GM21390 (cell line): ENCODE measurements around the gene ARID3B.
A peak's percentile ranks its signal among the peaks of the same experiment; 100 is the strongest.

Source experiments
- ATAC-seq: cut with Tn5 transposase; IDR thresholded peaks from one replicate; pipeline ENCODE4 v1.9.1; 2021; ENCODE audit not compliant: unreplicated experiment

ARID3B gene

DNA sequence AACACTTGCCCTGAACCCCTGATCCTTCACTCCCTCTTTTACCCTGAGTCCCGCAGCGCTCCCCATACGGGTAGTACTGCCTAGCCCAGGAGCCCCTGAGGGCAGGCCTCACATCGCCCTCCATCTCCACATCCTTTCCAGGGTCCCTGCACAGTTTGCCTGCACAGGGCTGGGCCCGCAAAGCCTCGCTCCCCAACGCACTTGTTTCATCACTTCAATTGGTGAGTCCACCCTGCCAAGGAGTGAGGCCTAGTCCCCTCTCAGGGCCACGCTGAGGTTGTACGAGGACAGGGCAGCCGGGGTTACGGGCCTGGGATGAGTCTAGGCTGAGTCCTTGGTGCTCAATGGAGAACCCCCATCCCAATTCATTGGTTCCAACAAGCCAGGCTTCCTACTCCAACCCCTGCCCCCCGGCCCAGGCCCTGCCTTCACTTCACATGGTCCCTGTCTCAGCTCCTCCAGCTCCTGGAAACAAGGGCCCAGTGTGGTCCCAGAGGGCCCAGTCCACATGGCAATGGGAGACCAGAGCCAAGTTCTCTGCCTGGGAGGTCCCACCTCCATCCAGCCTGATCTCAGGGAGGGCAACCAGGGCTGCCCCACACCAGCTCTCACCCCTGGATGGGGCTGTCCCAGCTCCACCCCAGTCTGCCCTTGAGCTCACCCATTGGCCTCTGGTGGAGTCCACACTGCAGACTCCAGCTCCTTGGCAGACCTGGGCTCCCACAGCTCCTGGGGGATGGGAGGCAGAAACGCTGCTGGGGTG lies 62.2 kb downstream of the ARID3B start:
- no peak for ATAC-seq

DNA sequence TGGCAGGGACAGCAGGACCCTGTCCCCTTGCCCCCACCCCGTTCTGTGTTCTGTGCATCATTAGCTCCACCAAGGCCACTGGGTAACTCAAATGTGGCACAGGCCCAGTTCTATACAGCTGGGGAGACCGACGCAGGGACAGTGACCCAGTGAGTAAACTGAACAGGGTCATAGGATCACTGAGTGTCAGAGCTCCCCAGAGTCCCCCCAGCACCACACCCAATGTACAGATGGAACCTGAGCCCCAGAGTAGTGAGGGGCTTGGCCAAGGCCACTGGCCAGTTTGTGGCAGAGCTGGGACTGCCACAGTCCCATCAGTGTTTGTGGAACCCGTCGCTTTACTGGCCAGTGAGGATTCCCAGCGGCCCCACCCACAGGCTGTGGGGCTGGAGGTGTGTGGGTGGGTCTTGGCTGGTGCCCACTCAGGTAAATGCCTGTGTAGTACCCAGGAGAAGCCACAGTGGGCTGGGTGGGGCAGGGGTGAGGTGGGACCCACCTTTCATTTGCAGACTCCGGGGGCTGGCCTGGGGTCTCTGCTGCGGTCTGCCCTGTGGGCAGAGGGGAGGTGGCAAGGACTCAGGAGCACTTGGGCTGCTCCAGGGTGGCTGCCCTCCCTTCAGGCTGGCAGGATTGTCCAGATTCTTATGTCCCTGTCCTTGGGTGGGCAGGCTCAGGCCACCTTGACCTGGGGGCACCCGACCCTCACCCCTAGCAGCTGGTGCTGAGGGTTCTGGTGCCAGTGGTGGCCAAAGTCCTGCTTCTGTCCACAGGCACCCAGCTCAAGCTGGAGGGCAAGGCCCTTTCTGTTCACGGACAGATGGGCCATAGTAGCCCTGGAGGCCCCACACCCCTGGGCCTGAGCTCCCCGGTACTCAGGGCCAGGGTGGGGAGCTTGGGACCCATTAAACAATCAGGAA lies 63.0 kb downstream of the ARID3B start:
- no peak for ATAC-seq

DNA sequence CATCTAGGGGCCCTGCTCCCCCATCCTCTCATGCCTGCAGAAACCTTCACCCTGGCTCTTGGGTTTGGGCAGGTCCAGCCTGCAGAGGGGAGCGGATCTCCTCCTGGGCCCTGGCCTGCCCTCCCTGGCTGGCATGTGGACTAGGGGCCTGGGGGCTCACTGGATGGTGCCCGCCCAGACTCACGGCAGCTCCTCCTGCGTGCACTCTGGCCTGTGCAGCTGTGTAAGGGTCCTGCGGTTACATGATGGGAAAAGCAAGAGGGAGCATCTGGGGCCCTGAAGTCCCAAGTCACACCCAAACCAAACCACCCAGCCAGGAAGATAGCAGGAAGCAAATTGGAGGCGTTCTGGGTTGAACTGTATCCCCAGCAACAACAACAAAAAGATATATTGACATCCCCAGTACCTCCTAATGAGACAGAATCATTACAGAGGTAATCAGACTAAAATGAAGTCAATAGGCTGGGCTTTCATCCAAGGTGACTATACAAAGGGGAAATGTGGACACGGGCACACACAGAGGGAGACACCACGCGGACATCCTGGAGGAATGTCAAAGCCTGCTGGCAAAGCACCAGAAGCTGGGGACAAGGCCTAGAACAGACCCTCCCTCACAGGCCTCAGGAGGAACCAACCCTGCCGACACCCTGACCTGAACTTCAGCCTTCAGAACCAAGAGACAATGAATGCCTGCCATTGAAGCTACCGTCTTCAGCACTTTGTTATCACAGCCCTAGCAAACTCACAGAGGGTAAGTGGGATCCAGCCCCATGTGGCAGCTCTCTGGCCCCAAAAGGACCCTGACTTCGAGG lies 64.2 kb downstream of the ARID3B start:
- no peak for ATAC-seq

DNA sequence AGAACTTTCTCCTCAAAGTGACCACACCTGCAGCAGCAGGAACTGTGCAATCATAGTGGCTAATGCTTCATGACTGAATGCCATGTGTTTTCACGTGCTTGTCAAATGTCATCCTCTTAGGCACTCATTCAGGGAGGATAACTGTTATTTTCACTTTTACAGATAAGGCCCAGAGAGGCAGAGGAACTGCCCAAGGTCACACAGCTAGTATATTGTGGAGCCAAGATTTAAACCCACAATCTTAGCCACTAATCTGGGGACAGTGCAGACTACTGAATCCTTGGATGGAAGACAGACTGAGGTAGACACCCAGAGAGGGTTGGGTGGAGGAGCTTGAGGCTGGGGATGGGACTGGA lies 64.8 kb downstream of the ARID3B start:
- ATAC-seq: no peak

DNA sequence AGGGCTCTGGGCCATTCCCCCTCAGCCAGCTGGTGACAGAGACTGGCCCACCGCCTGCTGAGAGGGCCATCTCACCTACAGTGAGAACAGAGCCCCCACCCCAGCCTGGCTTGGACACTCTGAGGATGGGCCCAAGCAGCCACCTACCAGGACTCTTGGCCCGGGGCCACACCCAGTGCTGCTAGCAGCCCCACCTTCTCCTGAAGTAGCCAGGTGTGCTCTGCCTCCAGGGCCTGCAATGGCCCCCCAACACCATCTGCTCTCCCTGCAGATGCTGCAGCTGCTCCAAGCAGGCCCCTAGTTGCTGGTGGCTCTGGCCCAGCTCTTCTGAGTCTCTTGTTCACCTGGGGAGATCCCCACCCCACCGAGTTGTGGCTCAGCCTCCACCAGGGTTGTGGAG lies 67.8 kb downstream of the ARID3B start:
- ATAC-seq: no peak

DNA sequence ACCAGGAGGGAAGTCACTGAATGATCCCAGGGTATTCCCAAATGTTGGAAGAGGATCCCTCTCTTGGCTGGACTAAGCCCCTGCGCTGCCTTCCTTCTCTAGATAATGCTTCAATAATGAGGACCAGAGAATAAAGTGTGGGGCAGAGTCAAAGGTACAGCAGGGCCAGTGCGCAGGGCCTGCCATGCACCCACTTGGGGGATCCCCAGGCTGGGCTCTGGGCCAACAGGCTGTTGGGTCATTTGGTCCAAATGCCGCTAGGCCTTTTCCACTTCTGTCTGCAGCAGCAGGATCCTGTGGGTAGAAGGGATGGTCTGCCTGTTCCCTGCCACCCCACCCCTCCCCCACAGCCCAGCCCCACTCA lies 68.9 kb downstream of the ARID3B start:
- ATAC-seq: no peak

DNA sequence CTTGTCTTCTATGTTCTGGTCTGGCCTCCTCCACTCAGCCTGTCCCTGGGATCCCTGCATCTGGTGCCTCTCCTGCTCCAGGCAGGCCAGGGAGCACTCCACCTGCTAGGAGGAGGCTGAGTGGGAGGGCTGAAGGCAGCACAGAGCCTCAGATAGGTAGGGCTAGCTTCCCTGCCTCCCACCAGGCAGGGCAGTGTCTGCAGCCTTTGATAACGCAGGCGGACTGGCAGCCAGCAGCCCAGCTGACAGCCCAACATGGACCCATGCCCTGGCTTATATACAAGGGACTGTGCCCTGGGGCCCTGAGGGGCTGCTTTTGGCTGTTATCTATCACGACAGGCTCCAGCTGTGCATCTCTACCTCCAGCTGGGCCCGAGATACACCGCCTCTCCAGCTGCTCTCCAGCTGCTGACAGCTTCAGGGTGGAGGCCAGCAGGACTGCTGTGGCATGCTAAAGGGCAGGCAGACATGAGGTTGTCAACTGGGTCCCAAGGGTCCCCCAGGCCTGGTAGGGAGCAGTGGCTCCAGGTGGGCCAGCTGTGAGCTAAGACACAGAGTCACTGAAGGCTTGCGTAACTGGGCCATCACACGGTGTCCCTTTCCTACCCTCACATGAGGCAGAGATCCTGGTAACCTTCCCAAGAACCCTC lies 69.4 kb downstream of the ARID3B start:
- no peak for ATAC-seq

DNA sequence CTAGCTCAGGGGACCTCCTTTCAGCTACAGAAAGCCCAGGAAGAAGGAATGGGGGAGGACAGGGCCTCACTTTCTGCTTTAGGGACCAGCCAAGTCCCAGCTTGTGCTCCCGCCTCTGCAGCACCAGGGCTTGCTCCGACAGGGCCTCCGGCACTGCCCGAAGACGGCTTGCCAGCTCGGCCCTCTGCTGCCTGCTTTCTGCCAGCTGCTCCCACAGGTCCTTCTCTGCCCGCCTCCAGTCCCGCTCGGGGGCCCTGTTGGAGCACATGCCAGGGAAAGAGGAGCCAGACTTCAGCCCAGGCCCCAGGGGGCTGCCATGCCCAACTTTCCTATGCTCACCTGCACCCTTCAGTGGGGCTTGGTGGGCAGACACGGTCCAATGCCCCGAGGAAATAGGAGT lies 70.3 kb downstream of the ARID3B start:
- ATAC-seq: no peak

DNA sequence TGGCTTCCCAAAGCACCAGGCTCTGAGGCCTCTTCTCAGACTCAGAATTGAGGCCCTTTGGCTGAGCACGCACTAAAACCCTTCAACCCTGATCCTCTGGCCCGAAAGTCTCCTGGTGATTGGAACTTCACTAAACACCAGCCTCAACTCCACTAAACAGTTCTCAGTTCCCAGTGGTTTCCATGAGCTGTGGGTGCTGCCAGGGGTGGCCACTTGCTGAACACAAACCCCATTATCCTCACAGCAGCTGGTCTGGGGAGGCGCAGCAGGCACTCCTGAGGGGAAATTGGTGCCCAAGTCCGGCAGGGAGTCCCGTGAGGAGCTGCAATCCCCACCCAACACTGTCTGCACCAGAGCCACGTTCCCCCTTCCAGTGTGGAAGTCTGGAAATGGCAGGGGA lies 70.8 kb downstream of the ARID3B start:
- ATAC-seq: no peak

DNA sequence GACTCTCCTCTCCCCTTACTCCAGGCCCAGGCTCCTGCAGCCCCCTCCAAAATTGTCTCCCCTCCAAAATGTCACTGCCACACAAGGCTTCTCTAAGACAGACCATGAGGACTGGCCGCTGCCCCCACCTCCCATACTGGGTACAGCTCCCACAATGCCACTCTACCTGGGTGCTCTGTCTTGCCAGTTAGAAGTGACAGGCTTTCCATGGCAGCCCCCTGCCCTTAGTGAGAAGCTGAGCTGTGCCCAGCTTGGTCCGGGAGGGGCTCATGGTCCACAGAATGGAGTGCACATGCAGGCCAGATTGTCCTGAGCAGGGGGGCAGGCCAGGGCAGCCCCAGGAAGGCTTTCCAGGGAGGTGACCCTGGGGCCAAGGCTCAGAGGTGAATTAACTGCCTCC lies 71.7 kb downstream of the ARID3B start:
- ATAC-seq: no peak

DNA sequence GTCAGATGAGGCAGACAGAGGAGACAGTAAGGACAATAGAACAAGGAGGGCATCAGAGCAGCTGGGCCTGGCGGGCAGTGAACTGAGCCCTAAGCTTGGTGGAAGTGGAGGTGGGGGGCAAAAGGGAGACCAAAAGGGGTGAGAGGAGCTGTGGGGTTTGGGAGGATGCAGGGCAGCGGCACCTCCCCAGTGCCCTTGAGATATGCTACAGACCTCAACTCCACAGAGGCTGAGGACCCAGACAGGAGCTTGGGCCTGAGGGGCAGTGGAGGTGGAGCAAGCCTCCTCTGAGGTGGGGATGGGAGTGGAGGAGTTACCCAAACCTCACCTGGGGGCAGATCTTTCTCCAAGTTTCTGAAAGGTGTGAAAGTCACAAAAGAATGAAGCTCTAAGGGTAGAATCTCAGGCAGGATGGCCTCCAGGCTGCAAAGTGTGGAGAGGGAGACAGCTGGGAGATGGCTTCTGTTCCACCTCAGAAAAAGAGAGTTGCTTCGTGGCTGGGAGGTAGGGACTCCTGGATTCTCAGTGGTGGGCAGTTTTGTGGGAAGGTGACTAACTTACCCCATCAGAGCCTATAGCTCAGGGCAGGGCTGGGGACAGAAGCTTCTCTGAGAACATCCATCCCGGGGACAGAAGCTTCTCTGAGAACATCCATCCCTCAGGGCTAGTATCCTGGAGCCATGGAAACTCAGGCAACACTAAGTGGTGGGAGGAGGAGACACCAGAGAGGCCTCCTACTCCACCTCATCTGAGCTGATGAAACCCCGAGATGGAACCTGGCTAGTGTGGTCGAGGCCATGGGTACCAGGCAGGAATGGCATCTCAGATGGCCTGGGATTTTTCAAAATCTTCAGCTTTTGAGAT lies 72.3 kb downstream of the ARID3B start:
- ATAC-seq: no peak

DNA sequence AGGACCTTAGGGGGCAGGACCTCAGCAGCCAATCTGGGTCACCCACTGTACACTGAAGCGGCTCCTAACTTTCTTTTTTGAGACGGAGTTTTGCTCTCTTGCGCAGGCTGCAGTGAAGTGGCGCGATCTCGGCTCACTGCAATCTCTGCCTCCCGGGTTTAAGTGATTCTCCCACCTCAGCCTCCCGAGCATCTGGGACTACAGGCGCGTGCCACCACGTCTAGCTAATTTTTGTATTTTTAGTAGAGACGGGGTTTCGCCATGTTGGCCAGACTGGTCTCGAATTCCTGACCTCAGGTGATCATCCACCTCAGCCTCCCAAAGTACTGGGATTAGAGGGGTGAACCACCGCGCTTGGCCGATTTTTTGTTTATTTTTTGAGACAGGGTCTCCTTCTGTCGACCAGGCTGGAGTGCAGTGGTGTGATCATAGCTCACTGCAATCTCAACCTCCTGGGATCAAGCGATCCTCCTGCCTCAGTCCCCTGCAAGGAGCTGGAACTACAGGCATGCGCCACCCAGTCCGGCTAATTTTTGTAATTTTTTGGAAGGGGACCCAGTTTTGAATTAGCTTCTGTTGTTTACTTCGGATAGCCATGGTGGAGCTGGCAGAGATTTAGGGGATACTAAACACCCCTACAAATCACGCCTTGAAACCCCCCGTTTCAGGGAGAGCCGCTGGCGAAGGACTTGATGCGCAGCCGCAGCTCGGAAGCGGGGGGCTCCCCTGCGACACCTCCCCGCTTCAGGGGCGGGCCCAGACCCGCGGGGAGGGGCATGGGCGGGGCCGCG lies 73.1 kb downstream of the ARID3B start:
- ATAC-seq: no peak

DNA sequence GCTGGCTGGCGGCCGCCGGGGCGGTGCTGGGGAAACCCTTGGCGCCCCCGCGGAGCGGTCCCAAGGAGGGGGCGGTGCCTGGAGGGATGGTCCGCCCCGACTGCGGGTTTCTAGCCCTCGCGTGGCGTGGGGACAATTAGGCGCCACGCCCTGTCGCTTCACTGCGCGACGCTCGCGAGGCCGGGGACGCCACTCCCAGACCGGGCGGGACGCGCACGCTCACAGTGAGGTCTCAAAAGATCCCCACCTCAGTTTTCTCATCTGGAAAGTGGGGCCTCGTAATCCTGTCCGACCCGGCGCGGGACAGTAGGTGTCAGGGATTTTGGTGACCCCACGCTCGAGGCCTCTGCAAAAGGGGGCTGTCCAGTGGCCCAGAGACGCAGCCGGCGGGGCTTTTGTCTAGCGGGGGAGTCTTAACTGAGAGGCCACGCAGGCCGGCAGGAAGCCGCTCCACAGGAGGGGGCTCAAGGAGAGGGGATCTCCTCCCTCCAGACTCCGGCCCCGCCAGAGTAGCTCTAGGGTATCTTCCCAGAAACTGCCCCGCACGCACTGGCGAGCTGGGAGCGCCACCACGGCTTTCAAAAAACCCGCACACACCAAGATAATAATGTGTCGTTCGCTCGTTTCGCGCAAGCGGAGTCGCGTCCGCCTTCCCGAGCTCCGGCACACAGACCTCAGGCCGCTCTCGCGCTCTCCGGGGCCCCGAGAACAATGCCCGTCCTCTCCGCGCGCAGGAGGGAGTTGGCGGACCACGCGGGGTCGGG lies 73.9 kb downstream of the ARID3B start:
- ATAC-seq: peak; percentile 56

DNA sequence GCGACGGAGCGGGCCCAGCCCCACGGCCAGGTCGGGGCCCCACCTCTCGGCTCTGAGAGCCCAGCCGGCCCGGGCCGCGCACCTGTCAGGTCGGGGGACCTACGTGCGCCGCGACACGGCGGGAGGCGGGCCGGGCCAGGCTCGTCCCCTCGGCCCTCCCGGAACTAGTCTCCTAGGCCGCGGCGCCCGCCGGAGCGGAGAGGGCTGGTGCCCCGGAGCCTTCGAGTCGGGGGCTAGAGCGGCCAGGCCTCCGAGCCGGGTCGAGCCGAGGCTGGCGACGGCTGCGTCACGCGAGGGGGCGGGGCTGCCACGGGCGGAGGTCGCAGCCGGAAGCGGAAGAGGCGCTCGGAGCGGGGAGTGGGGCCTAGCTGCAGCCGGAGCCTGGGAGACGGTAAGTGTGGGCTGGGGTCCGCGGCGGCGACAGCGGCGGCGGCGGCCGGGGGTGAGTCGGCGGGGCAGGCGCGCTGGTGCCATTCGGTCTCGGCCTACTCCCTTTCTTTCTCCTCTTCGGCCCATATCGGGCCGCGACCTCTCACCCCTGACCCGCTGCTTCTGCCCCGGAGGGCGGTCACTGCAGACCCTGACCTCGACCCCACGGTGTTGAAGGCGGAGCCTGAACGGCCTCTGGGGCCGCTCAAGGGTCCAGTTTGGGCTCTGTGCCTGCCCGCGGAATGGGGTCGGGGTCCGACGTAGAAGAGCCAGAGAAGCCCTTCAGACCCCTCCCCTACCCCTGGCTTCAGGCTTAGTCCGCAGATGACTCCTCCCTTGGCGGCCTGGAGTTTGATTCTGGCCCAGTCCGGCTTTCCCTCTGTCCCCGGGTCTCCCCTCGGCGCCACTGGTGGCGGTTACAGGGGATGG lies 74.7 kb downstream of the ARID3B start, which contains the start of gene CLK3:
TSS of gene CLK3 (plus strand) at position 329 of the 858 bp plus-strand sequence. CDS start 3,361 bp downstream, outside the sequence.
- ATAC-seq: peak; percentile 71

DNA sequence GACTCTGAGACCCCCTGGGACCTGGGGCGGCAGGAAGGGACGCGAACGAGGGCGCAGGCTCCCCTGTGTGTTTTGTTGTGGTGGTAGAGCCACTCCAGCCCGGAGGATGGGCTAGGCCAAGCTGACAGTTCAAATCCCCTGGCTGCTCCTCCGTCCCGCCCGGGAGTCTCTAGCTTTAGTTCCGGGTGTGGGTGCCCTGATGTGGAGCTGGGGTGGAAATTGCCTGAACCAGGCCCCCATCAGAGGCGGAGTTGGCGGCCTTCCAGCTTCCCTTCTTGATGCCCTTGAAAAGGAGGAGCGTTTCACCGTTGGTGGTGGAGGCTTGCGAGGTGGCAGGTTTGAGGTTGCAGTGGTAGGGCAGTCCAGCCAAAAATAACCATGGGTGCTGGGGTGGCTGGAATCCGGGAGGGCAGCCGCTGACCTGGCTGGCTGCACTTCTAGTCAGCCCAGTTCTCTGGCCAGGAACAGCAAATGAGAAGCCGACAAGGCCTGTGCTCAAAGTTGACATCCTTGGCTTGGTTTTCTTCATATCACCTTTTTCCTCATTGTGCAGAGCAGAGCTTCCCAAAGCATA lies 75.4 kb downstream of the ARID3B start:
- ATAC-seq: no peak

DNA sequence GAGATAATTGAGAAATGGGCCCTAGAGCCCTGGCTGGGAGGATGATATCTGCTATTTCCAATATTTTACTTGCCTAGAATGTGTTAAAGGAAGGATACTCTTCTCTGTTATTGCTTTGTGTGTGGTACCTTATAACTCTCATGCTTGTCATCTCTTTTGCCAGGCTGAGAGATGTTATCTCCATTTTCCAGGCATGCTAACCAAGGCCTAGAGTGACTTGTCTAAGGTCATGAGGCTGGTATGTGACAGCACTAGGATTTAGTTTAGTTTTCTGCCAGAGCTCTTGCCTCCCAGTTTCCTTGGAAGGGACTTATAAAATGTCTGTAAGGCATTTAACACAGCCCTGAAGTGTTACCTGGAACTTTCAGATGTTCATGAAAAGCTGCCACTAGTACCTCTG lies 76.0 kb downstream of the ARID3B start:
- ATAC-seq: no peak
